CD4-positive, alpha-beta T cell treated with Interferon alpha-2 for 1 hour (primary cell): ENCODE results near the gene HPSE2.

Source experiments
- DNase-seq, 2 donors: peaks; one replicate each; pipeline ENCODE4 v3.0.0-alpha.2; 2020 to 2022

The HPSE2 gene

DNA sequence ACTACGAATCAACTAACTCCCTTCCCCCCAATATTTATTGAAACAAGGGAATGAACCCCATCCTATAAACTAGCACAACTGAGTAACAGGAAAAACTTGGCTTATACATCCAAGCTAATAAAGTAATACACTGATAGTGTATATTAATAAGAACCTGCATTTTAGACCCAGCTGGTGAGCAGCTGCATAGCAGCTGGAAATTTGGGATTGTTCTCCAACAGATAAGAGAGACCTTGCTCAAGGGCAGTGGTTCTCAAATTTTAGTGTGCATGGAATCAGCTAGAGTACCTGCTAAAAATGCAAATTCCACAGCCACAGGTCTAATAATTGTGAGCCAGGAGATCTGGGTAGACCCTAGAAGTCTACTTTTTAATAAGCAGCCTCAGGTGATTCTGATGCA, 404.3 kb downstream of the HPSE2 start:
- no peak for DNase-seq

GRCh38 chr10:98825741-98826140, 409.9 kb downstream of the HPSE2 start:
- no peak for DNase-seq

DNA sequence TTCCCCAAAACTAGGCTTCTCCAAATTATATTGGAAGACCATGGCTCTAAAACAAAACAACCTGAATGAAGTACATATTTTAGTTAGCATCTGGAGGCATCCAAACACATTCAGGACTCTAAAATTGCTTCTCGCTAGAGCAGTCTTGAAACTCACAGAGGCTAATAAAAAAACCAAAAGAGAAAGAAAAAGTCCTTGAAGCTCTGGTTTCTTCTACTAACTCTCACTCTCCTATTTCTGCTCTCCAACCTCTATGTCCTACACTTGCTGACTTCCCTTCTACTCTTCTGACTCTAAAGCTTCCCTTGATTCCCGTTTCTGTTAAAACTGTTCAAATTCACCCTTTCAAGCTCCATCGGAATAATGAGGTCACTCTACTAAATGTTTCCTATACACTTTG, 418.3 kb downstream of the HPSE2 start:
- no peak for DNase-seq

GRCh38 chr10:98815039-98815885, 420.4 kb downstream of the HPSE2 start:
- DNase-seq: no peak

DNA sequence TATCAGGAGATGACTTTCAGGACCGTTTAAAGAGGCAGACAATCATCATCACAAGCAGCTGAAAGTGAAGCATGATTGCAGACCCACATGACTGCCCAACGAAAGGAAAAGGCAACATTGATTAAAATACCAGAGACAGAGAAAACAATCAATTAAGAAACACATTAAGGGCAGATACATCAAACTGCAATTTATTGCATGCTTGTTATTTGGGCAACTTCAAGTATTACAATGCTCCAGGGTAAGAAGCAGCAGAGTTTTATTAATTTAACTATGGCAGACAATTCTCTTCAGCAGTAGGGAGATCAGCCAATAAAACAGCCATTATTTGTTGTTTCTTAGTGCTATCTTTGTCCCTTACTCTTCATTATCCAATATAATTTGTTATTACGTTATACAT, 421.2 kb downstream of the HPSE2 start:
- DNase-seq: no peak

GRCh38 chr10:98808282-98808892, 427.3 kb downstream of the HPSE2 start:
- no peak for DNase-seq

GRCh38 chr10:98800263-98800662, 435.4 kb downstream of the HPSE2 start:
- DNase-seq: no peak

GRCh38 chr10:98795467-98795866, 440.2 kb downstream of the HPSE2 start:
- DNase-seq: no peak

- DNase-seq: no peak
Observed at GRCh38 chr10:98790817-98791216, 444.8 kb downstream of the HPSE2 start.

DNA sequence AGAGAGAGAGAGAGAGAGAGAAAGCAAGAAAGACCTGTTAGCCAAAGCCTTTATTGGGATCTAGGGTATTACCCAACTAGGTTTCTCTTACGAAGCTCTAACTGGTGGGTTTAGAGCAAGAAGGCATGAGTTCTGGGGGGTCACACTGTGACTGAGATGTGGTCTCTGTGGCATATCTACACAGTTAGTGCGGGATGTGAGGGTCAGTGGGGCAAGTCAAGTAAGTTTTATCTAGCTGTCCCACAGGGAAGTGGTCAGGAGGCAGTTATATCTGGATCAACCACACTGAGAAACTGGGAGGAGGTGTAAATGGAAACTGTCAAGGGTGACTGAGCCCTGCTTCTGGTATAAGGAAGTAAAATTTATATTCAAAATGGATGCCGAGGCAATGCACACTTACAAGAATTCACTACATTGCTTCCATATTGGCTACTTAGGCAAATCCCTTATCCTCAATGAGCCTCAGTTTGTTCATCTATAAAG, 457.3 kb downstream of the HPSE2 start:
- DNase-seq: no peak

DNA sequence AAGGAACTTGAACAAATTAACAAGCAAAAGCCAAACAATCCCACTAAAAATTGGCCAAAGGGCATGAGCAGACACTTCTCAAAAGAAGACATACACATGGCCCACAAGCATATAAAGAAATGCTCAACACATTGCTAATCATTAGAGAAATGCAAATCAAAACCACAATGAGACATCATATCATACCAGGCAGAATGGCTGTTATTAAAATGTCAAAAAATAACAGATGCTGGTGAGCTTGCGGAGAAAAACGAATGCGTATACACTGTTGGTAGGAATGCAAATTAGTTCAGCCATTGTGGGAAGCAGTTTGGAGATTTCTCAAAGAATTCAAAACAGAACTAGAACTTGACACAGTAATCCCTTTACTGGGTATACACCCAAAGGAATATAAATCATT, 477.2 kb downstream of the HPSE2 start:
- DNase-seq: no peak

GRCh38 chr10:98748298-98748697, 487.4 kb downstream of the HPSE2 start:
- no peak for DNase-seq

DNA sequence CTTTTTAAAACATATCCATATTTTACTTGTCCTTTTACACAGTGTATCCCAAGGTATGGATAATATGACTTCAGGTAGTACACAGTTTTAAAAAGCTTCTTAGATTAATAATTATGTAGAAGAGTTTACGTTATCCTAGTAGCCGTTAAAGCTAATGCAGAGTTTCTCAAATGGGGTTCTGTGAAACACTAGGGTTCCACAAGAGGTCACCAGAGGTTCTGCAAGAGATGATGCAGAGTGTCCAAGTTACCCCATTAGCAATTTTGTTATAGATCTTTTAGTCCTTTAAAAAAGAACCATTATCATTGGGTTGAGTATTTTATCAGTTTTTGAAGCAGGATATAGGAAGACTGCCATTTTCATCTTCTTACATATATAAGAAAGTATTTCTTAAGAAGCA, 490.0 kb downstream of the HPSE2 start:
- DNase-seq: no peak

DNA sequence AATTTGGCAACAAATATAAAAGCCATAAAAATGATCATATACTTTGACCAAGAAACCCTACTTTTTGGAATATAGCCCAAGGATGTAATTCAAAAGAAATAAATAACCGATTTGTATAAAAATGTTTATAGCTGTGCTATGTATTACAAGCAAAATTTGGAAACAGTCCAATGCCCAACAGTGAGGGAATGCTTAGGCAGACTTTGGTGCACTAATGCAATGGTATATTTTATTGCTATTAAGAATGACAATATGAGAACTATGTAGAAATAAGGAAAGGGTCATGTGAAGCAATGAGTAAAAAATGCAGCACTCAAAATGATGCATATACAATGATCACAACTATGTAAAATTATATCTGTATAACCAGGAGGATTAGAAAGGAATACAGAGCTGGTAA, 515.1 kb downstream of the HPSE2 start:
- DNase-seq: no peak

GRCh38 chr10:98713586-98713985, 522.1 kb downstream of the HPSE2 start:
- no peak for DNase-seq

GRCh38 chr10:98696516-98696915, 539.1 kb downstream of the HPSE2 start:
- no peak for DNase-seq

- DNase-seq: no peak
Observed at GRCh38 chr10:98694883-98695282, 540.8 kb downstream of the HPSE2 start.

- no peak for DNase-seq
Observed at GRCh38 chr10:98694014-98694413, 541.6 kb downstream of the HPSE2 start.

- DNase-seq: no peak
Observed at GRCh38 chr10:98687685-98688084, 548.0 kb downstream of the HPSE2 start.

GRCh38 chr10:98684019-98684899, 551.4 kb downstream of the HPSE2 start:
- DNase-seq: no peak

DNA sequence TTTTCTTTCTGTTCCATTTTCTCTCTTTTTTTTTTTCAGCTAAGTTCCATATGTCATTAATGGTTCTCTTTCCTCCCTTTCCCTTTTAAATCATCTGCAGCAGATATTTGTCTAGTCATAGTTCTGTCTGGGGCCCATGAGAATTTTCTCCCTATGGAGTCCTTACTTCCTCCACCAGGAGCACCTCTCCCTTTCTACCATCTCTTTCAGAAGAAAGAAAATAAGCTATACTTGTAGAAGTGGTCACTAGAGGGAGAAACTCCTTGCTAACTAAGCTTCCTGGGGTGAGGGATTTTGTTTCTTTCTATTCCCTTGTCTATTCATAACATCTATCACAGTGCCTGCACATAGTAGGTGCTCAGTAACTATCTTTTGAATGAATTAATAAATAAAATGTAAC, 558.8 kb downstream of the HPSE2 start:
- DNase-seq: no peak

DNA sequence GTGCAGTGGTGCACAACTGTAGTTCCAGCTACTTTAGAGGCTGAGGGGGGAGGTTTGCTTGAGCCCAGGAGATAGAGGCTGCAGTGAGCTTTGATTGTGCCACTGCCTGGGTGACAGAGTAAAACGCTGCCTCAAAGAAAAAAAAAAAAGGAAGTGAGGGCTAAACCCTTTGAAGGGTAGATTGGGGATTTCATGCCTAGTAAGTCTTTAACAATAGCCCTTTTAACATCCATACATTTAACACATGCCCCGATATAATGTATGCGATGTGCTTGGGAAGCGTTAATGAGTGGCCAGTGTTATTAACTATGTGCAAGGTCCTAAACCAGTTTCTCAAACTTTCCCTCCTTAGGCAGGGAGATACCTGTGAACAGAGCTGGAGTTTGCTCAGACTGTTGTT, 559.8 kb downstream of the HPSE2 start:
- DNase-seq: no peak

DNA sequence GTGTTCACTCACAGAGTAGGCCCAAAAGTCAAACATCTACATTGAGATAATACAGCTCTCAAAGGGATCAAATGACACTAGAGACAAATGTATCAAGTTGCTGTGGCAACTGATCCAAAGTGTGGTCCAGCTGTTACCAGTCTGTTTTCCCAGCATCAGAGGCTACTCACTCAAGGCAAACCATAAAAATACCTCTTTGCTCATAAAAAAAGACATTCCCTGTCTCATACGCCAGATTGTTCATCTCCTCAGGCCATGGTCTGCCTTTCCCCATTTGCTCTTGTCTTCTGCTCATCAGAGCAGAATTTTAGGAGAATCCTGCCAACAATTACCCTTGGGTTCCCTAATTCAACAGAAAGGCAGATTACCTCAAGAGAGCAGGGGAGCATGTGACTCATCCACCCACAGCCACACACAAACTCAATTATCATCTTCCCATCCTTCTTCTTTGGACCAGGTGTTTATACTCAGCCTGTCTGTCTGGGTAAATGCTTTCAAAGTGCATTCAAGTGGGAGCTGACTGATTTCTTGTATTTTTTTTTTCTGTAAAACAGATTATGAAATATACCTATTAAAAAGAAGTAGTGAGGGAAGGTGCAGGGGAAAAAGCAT, 562.4 kb downstream of the HPSE2 start:
- no peak for DNase-seq
